Ishikawa (cell line): ENCODE data around the gene LRIG3.

ENCODE experiments used
- CEBPB ChIP-seq: IDR thresholded peaks from 2 replicates; pipeline ENCODE4 v1.6.1; 2012
- CREB1 ChIP-seq: IDR thresholded peaks from 2 replicates; pipeline ENCODE4 v1.6.1; 2012; ENCODE audit warnings: low read depth
- EGR1 ChIP-seq: IDR thresholded peaks from 2 replicates; pipeline ENCODE4 v1.6.1; 2012
- EP300 ChIP-seq: IDR thresholded peaks from 2 replicates; pipeline ENCODE4 v1.6.1; 2012; ENCODE audit warnings: borderline replicate concordance
- FOXM1 ChIP-seq: IDR thresholded peaks from 2 replicates; pipeline ENCODE4 v1.6.1; 2012; ENCODE audit warnings: low read depth, borderline replicate concordance
- NFIC ChIP-seq: IDR thresholded peaks from 2 replicates; pipeline ENCODE4 v1.6.1; 2012
- RAD21 ChIP-seq: IDR thresholded peaks from 2 replicates; pipeline ENCODE4 v1.6.1; 2012; ENCODE audit warnings: low read depth
- TAF1 ChIP-seq: IDR thresholded peaks from 2 replicates; pipeline ENCODE4 v1.6.1; 2012; ENCODE audit warnings: low read depth, mild to moderate bottlenecking
- TCF12 ChIP-seq: IDR thresholded peaks from 2 replicates; pipeline ENCODE4 v1.6.1; 2012; ENCODE audit warnings: low read depth
- TEAD4 ChIP-seq: IDR thresholded peaks from 2 replicates; pipeline ENCODE4 v1.6.1; 2012
- USF1 ChIP-seq: IDR thresholded peaks from 2 replicates; pipeline ENCODE4 v1.6.1; 2012
- YY1 ChIP-seq: IDR thresholded peaks from 2 replicates; pipeline ENCODE4 v1.6.1; 2012; ENCODE audit warnings: low read depth
- ZBTB7A ChIP-seq: IDR thresholded peaks from 2 replicates; pipeline ENCODE4 v1.6.1; 2012; ENCODE audit warnings: low read depth
- TF ChIP-seq, protein P1 (sequence below): IDR thresholded peaks from 2 replicates; pipeline ENCODE4 v1.6.1; 2012
- TF ChIP-seq, protein P2 (sequence below): IDR thresholded peaks from 2 replicates; pipeline ENCODE4 v1.6.1; 2012; ENCODE audit warnings: low read depth, mild to moderate bottlenecking

The LRIG3 gene

GRCh38 chr12:58860056-58860787 lies 60.1 kb downstream of the LRIG3 start:
- TF ChIP-seq ZBTB7A = no peak
- TF ChIP-seq USF1 = no peak
- TF ChIP-seq RAD21 = no peak
- no peak for TF ChIP-seq EGR1
- TF ChIP-seq EP300 = no peak
- TF ChIP-seq CREB1 = no peak
- TF ChIP-seq, protein P1, sequence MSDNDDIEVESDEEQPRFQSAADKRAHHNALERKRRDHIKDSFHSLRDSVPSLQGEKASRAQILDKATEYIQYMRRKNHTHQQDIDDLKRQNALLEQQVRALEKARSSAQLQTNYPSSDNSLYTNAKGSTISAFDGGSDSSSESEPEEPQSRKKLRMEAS = no peak
- no peak for TF ChIP-seq TCF12
- TF ChIP-seq TAF1 = no peak
- TF ChIP-seq YY1 = no peak
- TF ChIP-seq FOXM1 = no peak
- TF ChIP-seq CEBPB = no peak
- TF ChIP-seq, protein P2, sequence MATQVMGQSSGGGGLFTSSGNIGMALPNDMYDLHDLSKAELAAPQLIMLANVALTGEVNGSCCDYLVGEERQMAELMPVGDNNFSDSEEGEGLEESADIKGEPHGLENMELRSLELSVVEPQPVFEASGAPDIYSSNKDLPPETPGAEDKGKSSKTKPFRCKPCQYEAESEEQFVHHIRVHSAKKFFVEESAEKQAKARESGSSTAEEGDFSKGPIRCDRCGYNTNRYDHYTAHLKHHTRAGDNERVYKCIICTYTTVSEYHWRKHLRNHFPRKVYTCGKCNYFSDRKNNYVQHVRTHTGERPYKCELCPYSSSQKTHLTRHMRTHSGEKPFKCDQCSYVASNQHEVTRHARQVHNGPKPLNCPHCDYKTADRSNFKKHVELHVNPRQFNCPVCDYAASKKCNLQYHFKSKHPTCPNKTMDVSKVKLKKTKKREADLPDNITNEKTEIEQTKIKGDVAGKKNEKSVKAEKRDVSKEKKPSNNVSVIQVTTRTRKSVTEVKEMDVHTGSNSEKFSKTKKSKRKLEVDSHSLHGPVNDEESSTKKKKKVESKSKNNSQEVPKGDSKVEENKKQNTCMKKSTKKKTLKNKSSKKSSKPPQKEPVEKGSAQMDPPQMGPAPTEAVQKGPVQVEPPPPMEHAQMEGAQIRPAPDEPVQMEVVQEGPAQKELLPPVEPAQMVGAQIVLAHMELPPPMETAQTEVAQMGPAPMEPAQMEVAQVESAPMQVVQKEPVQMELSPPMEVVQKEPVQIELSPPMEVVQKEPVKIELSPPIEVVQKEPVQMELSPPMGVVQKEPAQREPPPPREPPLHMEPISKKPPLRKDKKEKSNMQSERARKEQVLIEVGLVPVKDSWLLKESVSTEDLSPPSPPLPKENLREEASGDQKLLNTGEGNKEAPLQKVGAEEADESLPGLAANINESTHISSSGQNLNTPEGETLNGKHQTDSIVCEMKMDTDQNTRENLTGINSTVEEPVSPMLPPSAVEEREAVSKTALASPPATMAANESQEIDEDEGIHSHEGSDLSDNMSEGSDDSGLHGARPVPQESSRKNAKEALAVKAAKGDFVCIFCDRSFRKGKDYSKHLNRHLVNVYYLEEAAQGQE = no peak
- TF ChIP-seq TEAD4 = no peak
- no peak for TF ChIP-seq NFIC

- no peak for TF ChIP-seq ZBTB7A
- TF ChIP-seq YY1 = no peak
Observed at GRCh38 chr12:58858030-58858429, 62.3 kb downstream of the LRIG3 start.

DNA sequence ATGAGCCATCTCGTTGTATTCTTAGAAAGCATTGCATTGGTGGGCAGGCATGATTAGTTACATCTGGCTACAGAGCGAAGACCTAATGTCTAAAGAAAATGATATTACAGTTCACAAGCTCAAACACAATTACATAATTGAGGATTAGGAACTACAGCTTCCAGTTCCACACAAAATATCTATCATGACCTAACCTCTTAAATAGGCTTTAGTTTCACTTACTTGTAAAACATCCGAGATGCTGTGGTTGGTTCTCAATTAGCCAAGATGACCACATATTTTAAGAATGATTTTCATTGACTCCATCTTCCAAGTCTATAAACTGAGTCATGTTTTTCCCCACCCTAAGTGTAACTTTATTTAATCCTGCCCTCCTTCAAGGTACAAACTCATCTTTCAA lies 69.5 kb downstream of the LRIG3 start:
- TF ChIP-seq FOXM1 = no peak
- TF ChIP-seq TEAD4 = no peak
- TF ChIP-seq EGR1 = no peak
- TF ChIP-seq, protein P2 = no peak
- TF ChIP-seq NFIC = no peak
- no peak for TF ChIP-seq YY1
- TF ChIP-seq RAD21 = no peak
- no peak for TF ChIP-seq ZBTB7A
- TF ChIP-seq, protein P1 = no peak
- no peak for TF ChIP-seq USF1
- TF ChIP-seq TAF1 = no peak
- no peak for TF ChIP-seq CREB1
- TF ChIP-seq CEBPB = no peak
- TF ChIP-seq EP300 = no peak
- no peak for TF ChIP-seq TCF12

DNA sequence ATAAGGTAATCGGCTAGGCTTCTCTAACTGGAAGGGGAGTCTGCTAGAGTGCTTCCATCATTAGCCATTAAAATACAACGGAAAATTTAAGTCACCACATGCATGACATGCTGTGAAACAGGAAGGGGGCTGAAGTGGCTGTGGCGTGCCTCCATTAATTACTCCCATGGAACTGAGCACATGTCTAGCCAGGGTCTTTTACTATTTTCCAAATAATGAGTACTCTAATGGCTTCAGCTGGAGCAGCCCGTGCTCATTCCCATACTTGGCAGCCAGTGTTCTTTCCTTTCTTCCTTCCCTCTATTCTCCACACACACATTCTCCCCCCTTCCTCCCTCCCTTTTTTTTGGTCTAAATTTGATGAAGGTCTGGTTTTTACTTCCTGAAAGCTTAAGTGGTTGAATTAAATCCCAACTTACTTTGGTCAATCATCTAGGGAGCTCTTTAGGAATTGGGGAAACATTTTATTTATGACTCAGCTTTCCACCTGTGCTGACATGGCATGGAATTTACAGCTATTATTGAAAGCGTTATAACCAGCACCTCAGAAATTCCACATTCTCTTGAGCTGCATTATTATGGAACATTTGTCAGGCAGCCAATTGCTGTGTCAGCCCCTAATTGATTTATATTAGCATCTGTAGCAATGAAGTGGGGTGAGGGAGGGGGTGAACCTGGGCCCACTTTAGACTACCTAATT lies 72.3 kb downstream of the LRIG3 start:
- TF ChIP-seq USF1 = no peak
- peak; percentile 43; the same call in 1 of the 2 replicates for TF ChIP-seq TCF12
- TF ChIP-seq CEBPB = no peak
- peak; percentile 18 for TF ChIP-seq EP300
- no peak for TF ChIP-seq ZBTB7A
- TF ChIP-seq YY1 = no peak
- peak; percentile 34; the same call in 1 of the 2 replicates for TF ChIP-seq TEAD4
- TF ChIP-seq, protein P2 = no peak
- no peak for TF ChIP-seq RAD21
- no peak for TF ChIP-seq TAF1
- TF ChIP-seq CREB1 = no peak
- TF ChIP-seq FOXM1 = no peak
- peak; percentile 27; the same call in 1 of the 2 replicates for TF ChIP-seq NFIC
- TF ChIP-seq, protein P1 = no peak
- no peak for TF ChIP-seq EGR1
